Heart left ventricle (tissue), 16 donors: ENCODE measurements around the gene MAPK1IP1L. TPM values are rescaled to one million over a fixed set of nuclear protein-coding genes. Genes with fewer than 3 reads are reported as not detected.

Experiments used
- ATAC-seq, 4 donors: fragments of 200-7000 bp; cut with Tn5 transposase; one replicate each; pipeline ENCODE4 v1.9.1; 2020 to 2022; ENCODE audit warnings: moderate library complexity in 4 of 4, mild to moderate bottlenecking in 3 of 4, moderate number of reproducible peaks in 1 of 4
- DNase-seq, 5 donors: peaks; one replicate each; pipeline ENCODE4 v3.0.0-alpha.2; 2020
- H3K27ac ChIP-seq, 12 donors: fragments of 200-600 bp; sonication (generic) in 4 of 12; one replicate each; pipeline versions ENCODE4 v1.5.0 to v1.8.0; 2016 to 2022; ENCODE audit warnings: mild to moderate bottlenecking in 2 of 12
- H3K27me3 ChIP-seq, 9 donors: fragments of 200-600 bp; sonication (generic) in 2 of 9; one replicate each; pipeline versions ENCODE4 v1.5.1 to v1.8.0; 2016 to 2022; ENCODE audit warnings: mild to moderate bottlenecking in 3 of 9
- H3K36me3 ChIP-seq, 9 donors: fragments of 200-600 bp; sonication (generic) in 2 of 9; one replicate each; pipeline versions ENCODE4 v1.5.0 to v1.8.0; 2018 to 2022; ENCODE audit warnings: mild to moderate bottlenecking in 2 of 9
- H3K4me1 ChIP-seq, 12 donors: fragments of 200-600 bp; sonication (generic) in 4 of 12; one replicate each; pipeline versions ENCODE4 v1.5.0 to v1.8.0; 2016 to 2022; ENCODE audit warnings: mild to moderate bottlenecking in 3 of 12
- H3K4me3 ChIP-seq, 12 donors: fragments of 200-600 bp; sonication (generic) in 4 of 12; one replicate each; pipeline versions ENCODE4 v1.5.0 to v1.8.0; 2017 to 2022; ENCODE audit warnings: mild to moderate bottlenecking in 9 of 12, moderate library complexity in 4 of 12
- H3K9me3 ChIP-seq, 12 donors: fragments of 200-600 bp; sonication (generic) in 4 of 12; one replicate each; pipeline versions ENCODE4 v1.5.0 to v1.8.0; 2016 to 2022; ENCODE audit warnings: mild to moderate bottlenecking in 1 of 12
- CTCF ChIP-seq, 12 donors: fragments of 200-600 bp; sonication (generic) in 4 of 12; IDR thresholded peaks; one replicate each; pipeline versions ENCODE4 v1.5.0 to v1.8.0; 2018 to 2022; ENCODE audit warnings: antibody characterized with exemption in 12 of 12, mild to moderate bottlenecking in 5 of 12
- POLR2A ChIP-seq, 2 donors: fragments of 450-650 bp; IDR thresholded peaks; one replicate each; pipeline ENCODE4 v1.6.1; 2017; ENCODE audit warnings: antibody characterized with exemption in 2 of 2, mild to moderate bottlenecking in 2 of 2, moderate library complexity in 2 of 2
- WGBS, 4 donors: extraction: QIAGEN DNeasy Blood & Tissue Kit in 2 of 4; methylation state at CpG; one replicate each; pipeline versions ENCODE4 v1.1.5 to v1.1.7; 2013 to 2018; 5-methylcytosine and 5-hydroxymethylcytosine counted together
- intact Hi-C, 10 donors: fragments of 100-400 bp; cut with DNase I; formaldehyde crosslinking; loops; one replicate each; pipeline versions ENCODE4 v1.11.1 to v1.14.2; 2022
- polyA plus RNA-seq, 2 donors: library from polyadenylated mRNA; stranded (reverse); fragments of 200-250 nt; gene quantifications; one replicate each; pipeline ENCODE4 v1.2.3, GENCODE V29; 2013
- total RNA-seq, 9 donors: library from RNA; depleted of rRNA in 2 of 9; stranded (reverse); fragments of >200 nt in 2 of 9; fragmentation: NEBNext Ultra II Directional in 3 of 9; extraction: Animal tissue kit (Norgen Biotek cat#: 25700) in 3 of 9; gene quantifications; one replicate each; pipeline versions ENCODE4 v1.1.0 to v1.2.4, GENCODE V29; 2016 to 2023
- donor health status: ischemic (EF 13 %, LVEDD 7.1; RV severe dilation, severe dysfunction).
- donor health status: healthy with polysubstance abuse.
- donor health status: DM: no; HTN: yes; CAD: no.
- donor health status: DM: no; HTN: no; CAD: no.
- donor health status: ischemic (EF 25% LVEDD 6.9; RV normal size, moderate dysfunction).
- donor health status: ischemic (EF 25% LVEDD 5.7; RV mildly dilated, moderate dysfunction).
- donor health status: healthy.
- donor health status: DM: yes; HTN: yes; CAD: no.
- donor health status: ischemic (EF 35%, LVEDD 5.7; RV mildly dilated, moderate dysfunction).
- donor health status: nonischemic (EF 11% LVEDD 7.7; RV severe dilation, severe dysfunction).
- donor health status: DM: yes; HTN: yes; CAD: no.
- donor health status: PGD.
- donor health status: ischemic (EF 29% LVEDD 5.4; RV normal size, mild dysfunction).
- donor health status: nonischemic (EF 23%, LVEDD 6.1; RV moderate dilation, normal function).

The MAPK1IP1L gene
- total and polyA plus RNA-seq, 11 donors, result 23.8 to 159 (median 77.5) TPM

GRCh38 chr14:55048900-55049436 lies 2.5 kb upstream of the MAPK1IP1L start:
- TF ChIP-seq CTCF (IDR thresholded peaks at IDR 0.05) (no peak), POLR2A (IDR thresholded peaks at IDR 0.05) (no peak)
- no peak overlapping the region for H3K27ac ChIP-seq
- intact Hi-C loops, result no loop called here
- H3K27me3 ChIP-seq, result no peaks in the 10 kb centered on the region
- 91 to 94% (median 92%) methylated on average over 2 of the region's 2 CpGs for WGBS, 4 donors
- H3K4me3 ChIP-seq, result no peak overlapping the region
- ATAC-seq (no peak), DNase-seq (no peak)
- H3K9me3 ChIP-seq, result no peaks in the 10 kb centered on the region
- H3K4me1 ChIP-seq, result peaks cover 0 to 24% (median 18%) of the 10 kb centered on the region in 12 donors
- peaks cover 0 to 19% (median 16%) of the 10 kb centered on the region in 9 donors for H3K36me3 ChIP-seq

- Histone ChIP-seq H3K27ac (peak overlapping the region; percentile 97 to 100 (median 100)), H3K4me1 (peaks cover 0 to 45% (median 32%) of the 10 kb centered on the region in 12 donors), H3K4me3 (peak overlapping the region; percentile 22 to 99 (median 92)), H3K27me3 (no peaks in the 10 kb centered on the region), H3K9me3 (no peaks in the 10 kb centered on the region), H3K36me3 (peaks cover 0 to 23% (median 5%) of the 10 kb centered on the region in 9 donors)
- DNase-seq, result no peak
- WGBS, 4 donors, result 0 to 2% (median 0%) methylated on average over 10 of the region's 10 CpGs
- no peak for ATAC-seq
- intact Hi-C loops, result loop anchor here in 5 of 10 donors (1.0 to 5.0 kb wide), 4 partner anchors 24 to 86 kb away; partner anchors contain the start of genes SOCS4 (in 4 of the 5) and WDHD1 (in 4 of the 5)
- TF ChIP-seq CTCF (IDR thresholded peaks at IDR 0.05) (no peak), POLR2A (IDR thresholded peaks at IDR 0.05) (no peak)
Measured at GRCh38 chr14:55051165-55051422, 353 bp upstream of the MAPK1IP1L start.

GRCh38 chr14:55052269-55052930 lies 953 bp downstream of the MAPK1IP1L start:
- TF ChIP-seq POLR2A (IDR thresholded peaks at IDR 0.05) (no peak), CTCF (IDR thresholded peaks at IDR 0.05) (no peak)
- intact Hi-C loops, result loop anchor here in 2 of 10 donors (5.0 kb wide), 2 partner anchors 80 to 85 kb away; no protein-coding TSS in a partner anchor
- no peak for DNase-seq
- 6 to 9% (median 7%) methylated on average over 14 of the region's 14 CpGs for WGBS, 4 donors
- Histone ChIP-seq H3K4me3 (peak overlapping the region; percentile 74 to 99 (median 92)), H3K27ac (peak overlapping the region; percentile 97 to 100 (median 100)), H3K27me3 (no peaks in the 10 kb centered on the region), H3K4me1 (peaks cover 0 to 46% (median 32%) of the 10 kb centered on the region in 12 donors), H3K36me3 (peaks cover 0 to 24% (median 7%) of the 10 kb centered on the region in 9 donors), H3K9me3 (no peaks in the 10 kb centered on the region)
- peak in 1 of 4 donors; percentile 0 for ATAC-seq

- DNase-seq, result no peak
- WGBS, 4 donors, result 65 to 73% (median 70%) methylated on average over 6 of the region's 6 CpGs
- TF ChIP-seq POLR2A (IDR thresholded peaks at IDR 0.05), result no peak
- TF ChIP-seq CTCF (IDR thresholded peaks at IDR 0.05), result no peak
- Histone ChIP-seq H3K27ac (peak overlapping the region in 7 of 12 donors; percentile 99 to 100 (median 100)), H3K4me3 (peak overlapping the region in 10 of 12 donors; percentile 74 to 99 (median 93)), H3K36me3 (peaks cover 0 to 31% (median 13%) of the 10 kb centered on the region in 9 donors), H3K27me3 (no peaks in the 10 kb centered on the region), H3K4me1 (peaks cover 0 to 49% (median 32%) of the 10 kb centered on the region in 12 donors), H3K9me3 (no peaks in the 10 kb centered on the region)
- no peak for ATAC-seq
- intact Hi-C loops, result loop anchor here in 2 of 10 donors (5.0 kb wide), 2 partner anchors 79 to 84 kb away; no protein-coding TSS in a partner anchor
Measured at GRCh38 chr14:55053018-55053417, 1.6 kb downstream of the MAPK1IP1L start.
